A549 (cell line): ENCODE measurements around the gene NUP214.

ENCODE experiments used
- EP300 ChIP-seq, 2 experiments: fragments of >200 bp; sonication (Bioruptor Twin); formaldehyde crosslinking; IDR thresholded peaks; 2 replicates in 1 of 2; 3 replicates in 1 of 2; pipeline ENCODE4 v1.6.1; 2016 to 2017
- HDAC2 ChIP-seq: fragments of 200-600 bp; sonication (generic); IDR thresholded peaks from 2 replicates; pipeline ENCODE4 v1.6.1; 2016
- PHF8 ChIP-seq: fragments of 200-600 bp; sonication (generic); IDR thresholded peaks from 2 replicates; pipeline ENCODE4 v1.6.1; 2016; ENCODE audit warnings: low read depth, mild to moderate bottlenecking, antibody characterized with exemption, moderate library complexity, borderline replicate concordance
- POLR2A ChIP-seq: IDR thresholded peaks from 2 replicates; pipeline ENCODE4 v1.6.1; 2012; ENCODE audit warnings: mild to moderate bottlenecking, low read length
- RFX5 ChIP-seq: fragments of 450-650 bp; IDR thresholded peaks from 2 replicates; pipeline ENCODE4 v1.7.1; 2014; ENCODE audit warnings: antibody characterized with exemption, mild to moderate bottlenecking, moderate library complexity
- SMC3 ChIP-seq: fragments of >200 bp; sonication (Bioruptor Twin); formaldehyde crosslinking; IDR thresholded peaks from 3 replicates; pipeline ENCODE4 v1.6.1; 2018; ENCODE audit warnings: inconsistent platforms
- TF ChIP-seq, protein P1 (sequence below): fragments of >200 bp; sonication (Bioruptor Twin); formaldehyde crosslinking; IDR thresholded peaks from 3 replicates; pipeline ENCODE4 v1.5.1; 2016

GRCh38 chr9:131125038-131125287, 423 bp upstream of the NUP214 start:
- TF ChIP-seq, protein P1, sequence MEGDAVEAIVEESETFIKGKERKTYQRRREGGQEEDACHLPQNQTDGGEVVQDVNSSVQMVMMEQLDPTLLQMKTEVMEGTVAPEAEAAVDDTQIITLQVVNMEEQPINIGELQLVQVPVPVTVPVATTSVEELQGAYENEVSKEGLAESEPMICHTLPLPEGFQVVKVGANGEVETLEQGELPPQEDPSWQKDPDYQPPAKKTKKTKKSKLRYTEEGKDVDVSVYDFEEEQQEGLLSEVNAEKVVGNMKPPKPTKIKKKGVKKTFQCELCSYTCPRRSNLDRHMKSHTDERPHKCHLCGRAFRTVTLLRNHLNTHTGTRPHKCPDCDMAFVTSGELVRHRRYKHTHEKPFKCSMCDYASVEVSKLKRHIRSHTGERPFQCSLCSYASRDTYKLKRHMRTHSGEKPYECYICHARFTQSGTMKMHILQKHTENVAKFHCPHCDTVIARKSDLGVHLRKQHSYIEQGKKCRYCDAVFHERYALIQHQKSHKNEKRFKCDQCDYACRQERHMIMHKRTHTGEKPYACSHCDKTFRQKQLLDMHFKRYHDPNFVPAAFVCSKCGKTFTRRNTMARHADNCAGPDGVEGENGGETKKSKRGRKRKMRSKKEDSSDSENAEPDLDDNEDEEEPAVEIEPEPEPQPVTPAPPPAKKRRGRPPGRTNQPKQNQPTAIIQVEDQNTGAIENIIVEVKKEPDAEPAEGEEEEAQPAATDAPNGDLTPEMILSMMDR: no peak
- TF ChIP-seq HDAC2 (no peak), PHF8 (no peak), EP300 (IDR thresholded peaks at IDR 0.05) (no peak), RFX5 (no peak), POLR2A (no peak), SMC3 (no peak)
